ENCODE measurements around the gene ARL8B. TPM values are rescaled to one million over a fixed set of nuclear protein-coding genes. Genes with fewer than 3 reads are reported as not detected.

The ARL8B gene
- polyA plus RNA-seq, 3 donors, result 46.6 to 121 (median 101) TPM

DNA sequence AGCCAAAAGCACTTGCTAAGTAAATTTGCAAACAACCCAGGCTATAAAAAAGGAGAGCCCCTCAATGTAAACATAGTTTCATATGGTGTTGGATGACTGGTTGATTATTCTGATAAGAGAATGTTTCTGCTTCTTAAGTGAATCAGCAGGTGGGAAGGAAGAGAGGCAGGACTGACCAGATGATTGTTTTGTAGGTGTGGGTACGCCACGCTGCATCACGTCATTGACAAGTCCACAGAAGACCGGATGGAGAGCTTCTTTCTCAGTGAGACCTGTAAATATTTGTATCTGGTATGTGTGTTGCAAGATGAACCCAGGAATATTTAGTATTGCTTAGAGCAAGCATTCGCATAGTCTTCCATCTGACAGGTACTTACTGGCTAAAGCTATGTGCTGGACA lies 88.8 kb downstream of the ARL8B start:
- H3K27ac Mint-ChIP-seq, result peak overlapping the region in 2 of 7 donors; percentile 7 to 45
- H4K20me1 ChIP-seq (ENCODE audit: insufficient read depth, low read length), result peaks cover 28% of the 10 kb centered on the region

DNA sequence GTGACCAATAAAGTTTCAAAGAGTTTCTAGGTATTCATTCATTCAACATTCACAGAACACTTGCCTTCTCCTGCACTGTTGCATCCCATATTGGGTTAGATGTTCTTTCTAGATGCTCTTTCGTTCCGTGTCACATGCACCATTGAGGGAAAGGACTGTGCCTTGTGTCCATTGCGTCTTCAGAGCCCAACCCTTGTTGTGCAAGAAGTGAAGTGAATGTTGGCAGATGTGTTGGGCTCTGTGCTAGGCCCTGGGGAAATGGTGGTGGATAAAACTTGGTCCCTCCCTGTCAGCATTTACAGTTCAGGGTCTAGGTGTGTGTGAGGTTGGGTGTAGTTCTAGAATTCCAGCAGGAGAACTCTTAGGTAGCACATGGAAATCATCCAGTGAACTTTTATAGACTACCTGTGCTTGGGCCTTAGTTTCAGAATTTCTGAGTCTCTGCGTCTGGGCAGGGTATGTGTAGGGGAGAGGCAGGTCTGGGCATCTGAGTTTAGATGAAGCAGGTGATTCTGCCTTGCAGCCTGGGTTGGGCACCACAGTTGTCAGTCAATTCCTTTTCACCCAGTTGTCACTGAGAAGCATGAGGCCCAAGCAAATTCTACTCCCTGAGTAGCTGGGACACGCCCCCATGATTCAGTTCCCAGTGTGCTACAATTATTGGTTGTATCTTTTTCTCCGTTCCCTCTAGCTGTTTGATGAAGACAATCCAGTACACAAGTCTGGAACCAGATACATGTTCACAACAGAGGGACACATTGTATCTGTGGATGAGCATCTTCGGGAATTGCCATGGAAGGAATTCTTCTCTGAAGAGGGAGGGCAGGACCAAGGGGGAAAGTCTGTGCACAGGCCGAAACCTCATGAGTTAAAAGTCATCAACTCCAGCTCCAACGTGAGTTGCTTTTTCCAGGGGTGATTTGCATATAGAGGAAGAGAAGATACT lies 90.8 kb downstream of the ARL8B start:
- 87% methylated on average over 7 of the region's 9 CpGs for WGBS (ENCODE audit: insufficient coverage)
- peaks cover 28% of the 10 kb centered on the region for H4K20me1 ChIP-seq (ENCODE audit: insufficient read depth, low read length)
- no peak overlapping the region for H3K4me2 ChIP-seq (replicated peaks; ENCODE audit: extremely low read depth, low read length, poor library complexity, severe bottlenecking)
- H2AFZ ChIP-seq (ENCODE audit: insufficient read depth, low read depth, low read length, poor library complexity, severe bottlenecking), result no peak overlapping the region
- no peaks in the 10 kb centered on the region for H3K4me1 ChIP-seq (ENCODE audit: control insufficient read depth in 1 of 2, insufficient read depth in 2 of 2, low read length in 2 of 2)
- no peaks in the 10 kb centered on the region for H3K9me3 ChIP-seq (replicated peaks in 1 of 2; ENCODE audit: control insufficient read depth in 1 of 2, insufficient read depth in 1 of 2, low read length in 2 of 2)
- H3K27me3 ChIP-seq (ENCODE audit: control insufficient read depth in 2 of 2, insufficient read depth in 2 of 2, low read length in 2 of 2), result no peaks in the 10 kb centered on the region
- H3K4me3 ChIP-seq (replicated peaks in 1 of 3; ENCODE audit: low read depth in 2 of 3, low read length in 3 of 3), result no peak overlapping the region
- H3K9me3 Mint-ChIP-seq, result no peaks in the 10 kb centered on the region
- peaks cover 0 to 2% (median 0%) of the 10 kb centered on the region in 3 donors for H3K27me3 Mint-ChIP-seq (ENCODE audit: low read depth in 3 of 3)
- peak overlapping the region in 5 of 7 donors; percentile 28 to 62 (median 48) for H3K27ac Mint-ChIP-seq
- no peaks in the 10 kb centered on the region for H3K4me1 Mint-ChIP-seq
- no peak for DNase-seq
- intact Hi-C loops (cut with micrococcal nuclease), result no loop called here
- H3K79me2 ChIP-seq (ENCODE audit: insufficient read depth, low read length), result peaks cover 9% of the 10 kb centered on the region
- peaks cover 99% of the 10 kb centered on the region in 2 donors for H3K36me3 ChIP-seq (replicated peaks in 1 of 2; ENCODE audit: control insufficient read depth in 1 of 2, insufficient read depth in 2 of 2, low read length in 2 of 2)
- peaks cover 92% of the 10 kb centered on the region in 2 donors for H3K36me3 Mint-ChIP-seq
- H3K4me3 Mint-ChIP-seq, result no peak overlapping the region
- no peak overlapping the region for H3K9ac ChIP-seq (ENCODE audit: insufficient read depth, low read length, poor library complexity, severe bottlenecking)
- H3K27ac ChIP-seq (ENCODE audit: low read depth in 1 of 2, low read length in 2 of 2), result peak overlapping the region in 1 of 2 donors; percentile 17
- TF ChIP-seq, protein P1, sequence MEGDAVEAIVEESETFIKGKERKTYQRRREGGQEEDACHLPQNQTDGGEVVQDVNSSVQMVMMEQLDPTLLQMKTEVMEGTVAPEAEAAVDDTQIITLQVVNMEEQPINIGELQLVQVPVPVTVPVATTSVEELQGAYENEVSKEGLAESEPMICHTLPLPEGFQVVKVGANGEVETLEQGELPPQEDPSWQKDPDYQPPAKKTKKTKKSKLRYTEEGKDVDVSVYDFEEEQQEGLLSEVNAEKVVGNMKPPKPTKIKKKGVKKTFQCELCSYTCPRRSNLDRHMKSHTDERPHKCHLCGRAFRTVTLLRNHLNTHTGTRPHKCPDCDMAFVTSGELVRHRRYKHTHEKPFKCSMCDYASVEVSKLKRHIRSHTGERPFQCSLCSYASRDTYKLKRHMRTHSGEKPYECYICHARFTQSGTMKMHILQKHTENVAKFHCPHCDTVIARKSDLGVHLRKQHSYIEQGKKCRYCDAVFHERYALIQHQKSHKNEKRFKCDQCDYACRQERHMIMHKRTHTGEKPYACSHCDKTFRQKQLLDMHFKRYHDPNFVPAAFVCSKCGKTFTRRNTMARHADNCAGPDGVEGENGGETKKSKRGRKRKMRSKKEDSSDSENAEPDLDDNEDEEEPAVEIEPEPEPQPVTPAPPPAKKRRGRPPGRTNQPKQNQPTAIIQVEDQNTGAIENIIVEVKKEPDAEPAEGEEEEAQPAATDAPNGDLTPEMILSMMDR (IDR thresholded peaks at IDR 0.05), result no peak

More for the DNA sequence above, 88.8 kb downstream of the ARL8B start:
- H3K4me1 ChIP-seq (ENCODE audit: control insufficient read depth in 1 of 2, insufficient read depth in 2 of 2, low read length in 2 of 2), result no peaks in the 10 kb centered on the region
- Mint-ChIP-seq H3K4me3 (no peak overlapping the region), H3K9me3 (no peaks in the 10 kb centered on the region), H3K27me3 (ENCODE audit: low read depth in 3 of 3) (peaks cover 0 to 2% (median 0%) of the 10 kb centered on the region in 3 donors), H3K4me1 (no peaks in the 10 kb centered on the region), H3K36me3 (peaks cover 97 to 98% of the 10 kb centered on the region in 2 donors)
- no peaks in the 10 kb centered on the region for H3K27me3 ChIP-seq (ENCODE audit: control insufficient read depth in 2 of 2, insufficient read depth in 2 of 2, low read length in 2 of 2)
- H3K4me3 ChIP-seq (replicated peaks in 1 of 3; ENCODE audit: low read depth in 2 of 3, low read length in 3 of 3), result no peak overlapping the region
- no peak for DNase-seq
- peaks cover 99 to 100% of the 10 kb centered on the region in 2 donors for H3K36me3 ChIP-seq (replicated peaks in 1 of 2; ENCODE audit: control insufficient read depth in 1 of 2, insufficient read depth in 2 of 2, low read length in 2 of 2)
- WGBS (ENCODE audit: insufficient coverage), result 97% methylated on average over 5 of the region's 5 CpGs
- peaks cover 19% of the 10 kb centered on the region for H3K79me2 ChIP-seq (ENCODE audit: insufficient read depth, low read length)
- no peaks in the 10 kb centered on the region for H3K9me3 ChIP-seq (replicated peaks in 1 of 2; ENCODE audit: control insufficient read depth in 1 of 2, insufficient read depth in 1 of 2, low read length in 2 of 2)
- H3K4me2 ChIP-seq (replicated peaks; ENCODE audit: extremely low read depth, low read length, poor library complexity, severe bottlenecking), result no peak overlapping the region
- H3K9ac ChIP-seq (ENCODE audit: insufficient read depth, low read length, poor library complexity, severe bottlenecking), result no peak overlapping the region
- H3K27ac ChIP-seq (ENCODE audit: low read depth in 1 of 2, low read length in 2 of 2), result peak overlapping the region in 1 of 2 donors; percentile 19
- intact Hi-C loops (cut with micrococcal nuclease), result no loop called here
- H2AFZ ChIP-seq (ENCODE audit: insufficient read depth, low read depth, low read length, poor library complexity, severe bottlenecking), result no peak overlapping the region
- TF ChIP-seq, protein P1 (IDR thresholded peaks at IDR 0.05), result no peak

Data from CD14-positive monocyte (primary cell).